Mucosa of gallbladder (tissue), 1 donor: ENCODE results near the gene TEDC1. TPM values are rescaled to one million over a fixed set of nuclear protein-coding genes. Genes with fewer than 3 reads are reported as not detected.

Experiments
- DNase-seq: peaks from one replicate; pipeline ENCODE4 v3.0.0-alpha.2; 2020; ENCODE audit warnings: low spot score
- total RNA-seq: library from RNA; stranded (reverse); gene quantifications from one replicate; pipeline ENCODE4 v1.2.1, GENCODE V29; 2021
- donor health status: DM: no; HTN: no; CAD: no.

Gene TEDC1
- total RNA-seq: 10.8 TPM

- DNase-seq: peak; percentile 100
These were observed at the start of gene TEDC1 for GRCh38 chr14:105490572-105491365. TEDC1 (plus strand) TSS chr14:105491246; CDS start chr14:105491376, 130 bp downstream.

GRCh38 chr14:105442125-105442524 is 48.9 kb upstream of the TEDC1 start:
- no peak for DNase-seq

- no peak for DNase-seq
These were observed 48.2 kb upstream of the TEDC1 start for GRCh38 chr14:105442834-105443233.

GRCh38 chr14:105444859-105445258 is 46.2 kb upstream of the TEDC1 start:
- no peak for DNase-seq

GRCh38 chr14:105445290-105445689 is 45.8 kb upstream of the TEDC1 start:
- no peak for DNase-seq

- DNase-seq: no peak
These were observed 44.9 kb upstream of the TEDC1 start for GRCh38 chr14:105445901-105446845.

- no peak for DNase-seq
These were observed 44.1 kb upstream of the TEDC1 start for GRCh38 chr14:105446971-105447370.

- DNase-seq: no peak
These were observed 43.1 kb upstream of the TEDC1 start for GRCh38 chr14:105447651-105448640.

- peak; percentile 63 for DNase-seq
These were observed 42.3 kb upstream of the TEDC1 start for GRCh38 chr14:105448706-105449111.

- DNase-seq: no peak
These were observed 41.5 kb upstream of the TEDC1 start for GRCh38 chr14:105449276-105450122.

- DNase-seq: no peak
These were observed 40.9 kb upstream of the TEDC1 start for GRCh38 chr14:105450123-105450505.

- no peak for DNase-seq
These were observed 40.0 kb upstream of the TEDC1 start for GRCh38 chr14:105450864-105451720.

GRCh38 chr14:105452963-105453362 is 38.1 kb upstream of the TEDC1 start:
- no peak for DNase-seq

GRCh38 chr14:105453847-105454246 is 37.2 kb upstream of the TEDC1 start:
- DNase-seq: no peak

GRCh38 chr14:105455086-105455640 is 35.9 kb upstream of the TEDC1 start:
- no peak for DNase-seq

- DNase-seq: no peak
These were observed 35.0 kb upstream of the TEDC1 start for GRCh38 chr14:105455766-105456660.

- no peak for DNase-seq
These were observed 34.1 kb upstream of the TEDC1 start for GRCh38 chr14:105456736-105457617.
